Panc1 (cell line): ENCODE results near the gene MEGF11. TPM values are rescaled to one million over a fixed set of nuclear protein-coding genes. Genes with fewer than 3 reads are reported as not detected.

ENCODE experiments used
- ATAC-seq: fragments of 200-7000 bp; cut with Tn5 transposase; 2 replicates; pipeline ENCODE4 v1.9.1; 2020; ENCODE audit warnings: mild to moderate bottlenecking, moderate library complexity
- BruUV-seq: library from RNA; stranded (reverse); fragments of 400-500 nt; replicated peaks from 2 replicates; lab custom pipeline; 2021; lab: Mats Ljungman, UMichigan
- CTCF ChIA-PET: fragments of 300-600 bp; sonication (Branson Sonifier 250); formaldehyde crosslinking; loops from one replicate; lab custom pipeline; 2022; ENCODE audit warnings: antibody characterized with exemption; lab: Charles Lee
- POLR2A ChIA-PET: fragments of 300-600 bp; sonication (Branson Sonifier 250); formaldehyde crosslinking; loops from one replicate; lab custom pipeline; 2022; ENCODE audit warnings: antibody characterized with exemption; lab: Charles Lee
- DNase-seq: peaks from one replicate; pipeline ENCODE4 v3.0.0-alpha.2; 2010; ENCODE audit warnings: low read depth, low spot score
- H3K27ac ChIP-seq: 2 replicates; pipeline ENCODE4 v1.5.1; 2011; ENCODE audit warnings: mild to moderate bottlenecking, low read length, inconsistent platforms
- H3K27me3 ChIP-seq: fragments of 200-500 bp; sonication (Bioruptor generic); 2 replicates; pipeline ENCODE4 v1.6.0; 2014; ENCODE audit warnings: low read length, inconsistent platforms; ENCODE audit not compliant: control insufficient read depth, insufficient read depth
- H3K36me3 ChIP-seq: fragments of 200-500 bp; sonication (Bioruptor generic); 2 replicates; pipeline ENCODE4 v1.5.1; 2014; ENCODE audit warnings: inconsistent platforms, mild to moderate bottlenecking, low read length, moderate library complexity; ENCODE audit not compliant: control insufficient read depth, insufficient read depth
- H3K4me1 ChIP-seq: 2 replicates; pipeline ENCODE4 v1.5.1; 2011; ENCODE audit warnings: inconsistent platforms, mild to moderate bottlenecking, low read length, moderate library complexity; ENCODE audit not compliant: control insufficient read depth, insufficient read depth
- H3K4me3 ChIP-seq, 2 experiments: 2 replicates each; pipeline ENCODE4 v1.5.1; 2011 to 2012; ENCODE audit warnings: low read depth in 2 of 2, low read length in 2 of 2, mild to moderate bottlenecking in 2 of 2, inconsistent platforms in 1 of 2, moderate library complexity in 1 of 2
- H3K9me3 ChIP-seq: fragments of 200-500 bp; sonication (Bioruptor generic); 2 replicates; pipeline ENCODE4 v1.5.1; 2014; ENCODE audit warnings: low read depth, mild to moderate bottlenecking, inconsistent platforms, low read length, moderate library complexity; ENCODE audit not compliant: control insufficient read depth, insufficient read depth
- POLR2AphosphoS5 ChIP-seq: IDR thresholded peaks from 2 replicates; pipeline ENCODE4 v1.6.1; 2012; ENCODE audit warnings: mild to moderate bottlenecking, low read depth, low read length, moderate library complexity
- SIN3A ChIP-seq: IDR thresholded peaks from 2 replicates; pipeline ENCODE4 v1.6.1; 2012; ENCODE audit warnings: low read depth, mild to moderate bottlenecking, low read length, moderate library complexity, borderline replicate concordance; ENCODE audit not compliant: insufficient read depth
- TCF7L2 ChIP-seq: IDR thresholded peaks from 2 replicates; pipeline ENCODE4 v1.6.1; 2011; ENCODE audit warnings: mild to moderate bottlenecking, low read depth, low read length, inconsistent platforms
- in situ Hi-C: cut with HindIII; loops from 2 replicates; pipeline ENCODE4 v1.10.0; 2016; ENCODE audit warnings: low sequenced_read_pairs, low pct_unique_long_range_greater_than_20kb
- intact Hi-C: fragments of 100-400 bp; cut with micrococcal nuclease; formaldehyde crosslinking; loops from one replicate; pipeline ENCODE4 v1.10.0; 2022; ENCODE audit not compliant: unreplicated experiment
- total RNA-seq: library from RNA; stranded (reverse); gene quantifications from one replicate; pipeline ENCODE4 v1.2.1, GENCODE V29; 2021; ENCODE audit not compliant: unreplicated experiment
- TF ChIP-seq, protein P1 (sequence below), 2 experiments: IDR thresholded peaks; 2 replicates each; pipeline ENCODE4 v1.6.1; 2011 to 2012; ENCODE audit warnings: low read depth in 2 of 2, control low read depth in 1 of 2, low read length in 1 of 2, mild to moderate bottlenecking in 1 of 2, moderate library complexity in 1 of 2; ENCODE audit not compliant: insufficient read depth in 1 of 2
- TF ChIP-seq, protein P2 (sequence below): fragments of 450-650 bp; IDR thresholded peaks from 2 replicates; pipeline ENCODE4 v1.5.1; 2017; ENCODE audit warnings: mild to moderate bottlenecking

MEGF11 gene
- total RNA-seq, 1 experiment from 2014 or later: 0.95 TPM

DNA sequence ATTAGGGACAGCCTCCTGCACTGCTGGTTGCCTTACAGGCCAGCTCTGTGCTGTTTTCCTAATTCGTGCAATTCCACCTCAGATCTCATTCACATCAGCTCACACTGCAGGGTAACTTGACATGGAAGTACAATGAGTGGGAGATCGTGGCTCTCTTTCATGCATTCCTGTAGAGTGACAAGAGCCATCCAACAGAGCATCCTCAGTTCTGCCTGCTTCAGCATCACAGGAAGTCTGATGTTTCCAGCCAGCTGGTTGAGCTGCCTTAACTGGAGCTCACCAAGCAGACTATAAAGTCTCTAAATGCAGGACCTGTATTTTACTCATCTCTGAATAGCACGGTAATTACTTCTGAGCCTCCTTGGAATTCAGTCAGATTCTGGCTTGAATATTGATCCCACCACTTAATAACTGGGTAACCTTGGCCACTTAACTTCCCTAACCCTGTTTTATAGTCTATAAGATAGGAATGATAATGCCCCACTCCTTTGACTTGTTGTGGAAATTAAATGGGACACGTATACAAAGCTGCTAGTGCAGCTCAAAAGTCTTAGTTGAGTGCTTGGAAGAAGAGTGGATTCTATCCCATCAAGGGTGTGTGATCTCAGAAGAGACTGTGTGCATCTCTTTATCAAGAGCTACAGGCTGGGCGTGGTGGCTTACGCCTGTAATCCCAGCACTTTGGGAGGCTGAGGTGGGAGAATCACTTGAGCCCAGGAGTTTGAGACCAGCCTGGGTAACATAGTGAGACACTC is 38.4 kb upstream of the MEGF11 start:
- in situ Hi-C loops: no loop called here

DNA sequence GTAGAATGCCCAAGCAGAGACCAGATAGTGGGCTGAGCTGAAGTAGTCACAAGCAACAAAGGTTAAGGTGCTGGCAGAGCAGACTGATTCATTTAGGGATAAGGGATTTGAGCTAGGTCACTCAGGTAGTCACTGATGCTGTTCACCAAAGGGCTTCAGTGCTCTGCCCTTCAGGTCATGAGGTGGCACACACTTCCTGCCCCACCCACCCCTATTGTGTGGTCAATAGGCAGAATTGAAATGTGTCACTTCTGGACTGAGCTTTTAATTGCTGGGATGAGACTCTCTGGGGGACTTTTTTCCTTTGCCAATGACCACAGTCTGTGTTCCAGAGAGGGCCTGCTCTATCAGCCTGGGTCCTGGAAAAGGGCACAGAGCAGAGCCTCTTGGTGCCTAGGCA is 37.0 kb upstream of the MEGF11 start:
- Histone ChIP-seq H3K27ac (no peak overlapping the region), H3K4me3 (no peak overlapping the region), H3K36me3 (no peaks in the 10 kb centered on the region), H3K27me3 (no peaks in the 10 kb centered on the region), H3K4me1 (peaks cover 17% of the 10 kb centered on the region), H3K9me3 (no peaks in the 10 kb centered on the region)
- intact Hi-C loops (no loop called here), in situ Hi-C loops (no loop called here)
- ATAC-seq (no peak), DNase-seq (no peak)
- ChIA-PET POLR2A (no interaction called here), CTCF (no interaction called here)
- BruUV-seq: no TSS peak
- TF ChIP-seq, protein P1, sequence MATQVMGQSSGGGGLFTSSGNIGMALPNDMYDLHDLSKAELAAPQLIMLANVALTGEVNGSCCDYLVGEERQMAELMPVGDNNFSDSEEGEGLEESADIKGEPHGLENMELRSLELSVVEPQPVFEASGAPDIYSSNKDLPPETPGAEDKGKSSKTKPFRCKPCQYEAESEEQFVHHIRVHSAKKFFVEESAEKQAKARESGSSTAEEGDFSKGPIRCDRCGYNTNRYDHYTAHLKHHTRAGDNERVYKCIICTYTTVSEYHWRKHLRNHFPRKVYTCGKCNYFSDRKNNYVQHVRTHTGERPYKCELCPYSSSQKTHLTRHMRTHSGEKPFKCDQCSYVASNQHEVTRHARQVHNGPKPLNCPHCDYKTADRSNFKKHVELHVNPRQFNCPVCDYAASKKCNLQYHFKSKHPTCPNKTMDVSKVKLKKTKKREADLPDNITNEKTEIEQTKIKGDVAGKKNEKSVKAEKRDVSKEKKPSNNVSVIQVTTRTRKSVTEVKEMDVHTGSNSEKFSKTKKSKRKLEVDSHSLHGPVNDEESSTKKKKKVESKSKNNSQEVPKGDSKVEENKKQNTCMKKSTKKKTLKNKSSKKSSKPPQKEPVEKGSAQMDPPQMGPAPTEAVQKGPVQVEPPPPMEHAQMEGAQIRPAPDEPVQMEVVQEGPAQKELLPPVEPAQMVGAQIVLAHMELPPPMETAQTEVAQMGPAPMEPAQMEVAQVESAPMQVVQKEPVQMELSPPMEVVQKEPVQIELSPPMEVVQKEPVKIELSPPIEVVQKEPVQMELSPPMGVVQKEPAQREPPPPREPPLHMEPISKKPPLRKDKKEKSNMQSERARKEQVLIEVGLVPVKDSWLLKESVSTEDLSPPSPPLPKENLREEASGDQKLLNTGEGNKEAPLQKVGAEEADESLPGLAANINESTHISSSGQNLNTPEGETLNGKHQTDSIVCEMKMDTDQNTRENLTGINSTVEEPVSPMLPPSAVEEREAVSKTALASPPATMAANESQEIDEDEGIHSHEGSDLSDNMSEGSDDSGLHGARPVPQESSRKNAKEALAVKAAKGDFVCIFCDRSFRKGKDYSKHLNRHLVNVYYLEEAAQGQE (IDR thresholded peaks at IDR 0.05; ENCODE audit: insufficient read depth in 1 of 2, low read depth in 2 of 2, low read length in 1 of 2): no peak
- TF ChIP-seq POLR2AphosphoS5 (no peak), SIN3A (no peak), TCF7L2 (no peak)
- TF ChIP-seq, protein P2, sequence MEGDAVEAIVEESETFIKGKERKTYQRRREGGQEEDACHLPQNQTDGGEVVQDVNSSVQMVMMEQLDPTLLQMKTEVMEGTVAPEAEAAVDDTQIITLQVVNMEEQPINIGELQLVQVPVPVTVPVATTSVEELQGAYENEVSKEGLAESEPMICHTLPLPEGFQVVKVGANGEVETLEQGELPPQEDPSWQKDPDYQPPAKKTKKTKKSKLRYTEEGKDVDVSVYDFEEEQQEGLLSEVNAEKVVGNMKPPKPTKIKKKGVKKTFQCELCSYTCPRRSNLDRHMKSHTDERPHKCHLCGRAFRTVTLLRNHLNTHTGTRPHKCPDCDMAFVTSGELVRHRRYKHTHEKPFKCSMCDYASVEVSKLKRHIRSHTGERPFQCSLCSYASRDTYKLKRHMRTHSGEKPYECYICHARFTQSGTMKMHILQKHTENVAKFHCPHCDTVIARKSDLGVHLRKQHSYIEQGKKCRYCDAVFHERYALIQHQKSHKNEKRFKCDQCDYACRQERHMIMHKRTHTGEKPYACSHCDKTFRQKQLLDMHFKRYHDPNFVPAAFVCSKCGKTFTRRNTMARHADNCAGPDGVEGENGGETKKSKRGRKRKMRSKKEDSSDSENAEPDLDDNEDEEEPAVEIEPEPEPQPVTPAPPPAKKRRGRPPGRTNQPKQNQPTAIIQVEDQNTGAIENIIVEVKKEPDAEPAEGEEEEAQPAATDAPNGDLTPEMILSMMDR: no peak

More for the DNA sequence above, 38.4 kb upstream of the MEGF11 start:
- peaks cover 22% of the 10 kb centered on the region for H3K4me1 ChIP-seq
- no peak overlapping the region for H3K27ac ChIP-seq
- no peaks in the 10 kb centered on the region for H3K27me3 ChIP-seq
- no peak for DNase-seq
- ChIA-PET CTCF (no interaction called here), POLR2A (no interaction called here)
- BruUV-seq: no TSS peak
- H3K36me3 ChIP-seq: no peaks in the 10 kb centered on the region
- ATAC-seq: no peak
- TF ChIP-seq, protein P1 (IDR thresholded peaks at IDR 0.05; ENCODE audit: insufficient read depth in 1 of 2, low read depth in 2 of 2, low read length in 1 of 2): no peak
- no peak for TF ChIP-seq TCF7L2
- TF ChIP-seq POLR2AphosphoS5: no peak
- TF ChIP-seq SIN3A: no peak
- TF ChIP-seq, protein P2: no peak
- intact Hi-C loops: no loop called here
- H3K4me3 ChIP-seq: no peak overlapping the region
- no peaks in the 10 kb centered on the region for H3K9me3 ChIP-seq
